ENCODE data around the gene EEF1G.
"Not testable (repeated sequence)": the region's sequence is repeated elsewhere in the genome, so short reads cannot be mapped to it uniquely, and the experiment has no call there.

Gene EEF1G

GRCh38 chr11:62578541-62578940 lies 4.8 kb upstream of the EEF1G start:
- DNase-seq (ENCODE audit: low read depth in 2 of 2): no peak

- no peak for DNase-seq (ENCODE audit: low read depth in 2 of 2)
Measured at GRCh38 chr11:62577046-62577714, 3.5 kb upstream of the EEF1G start.

DNA sequence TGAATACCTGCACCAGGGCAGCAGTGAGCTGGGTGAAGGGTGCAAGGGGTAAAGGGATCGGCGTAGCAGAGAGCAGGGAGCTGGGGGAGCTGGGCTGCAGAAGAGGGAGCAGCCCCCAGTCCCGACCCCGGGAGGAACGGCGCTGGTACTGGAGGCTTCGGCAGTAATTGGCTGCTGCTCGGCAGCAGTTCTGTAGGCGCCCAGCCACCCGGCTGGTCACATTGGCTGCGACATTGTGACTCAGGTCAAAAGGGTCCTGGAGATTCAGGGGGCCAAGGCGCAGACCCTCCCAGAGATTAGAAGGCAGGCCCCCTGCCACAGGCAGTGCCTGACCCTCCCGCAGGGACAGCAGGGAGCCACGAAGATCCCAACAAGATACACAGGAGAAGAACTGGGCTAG lies 2.1 kb upstream of the EEF1G start:
- no peak for DNase-seq (ENCODE audit: low read depth in 2 of 2)

DNA sequence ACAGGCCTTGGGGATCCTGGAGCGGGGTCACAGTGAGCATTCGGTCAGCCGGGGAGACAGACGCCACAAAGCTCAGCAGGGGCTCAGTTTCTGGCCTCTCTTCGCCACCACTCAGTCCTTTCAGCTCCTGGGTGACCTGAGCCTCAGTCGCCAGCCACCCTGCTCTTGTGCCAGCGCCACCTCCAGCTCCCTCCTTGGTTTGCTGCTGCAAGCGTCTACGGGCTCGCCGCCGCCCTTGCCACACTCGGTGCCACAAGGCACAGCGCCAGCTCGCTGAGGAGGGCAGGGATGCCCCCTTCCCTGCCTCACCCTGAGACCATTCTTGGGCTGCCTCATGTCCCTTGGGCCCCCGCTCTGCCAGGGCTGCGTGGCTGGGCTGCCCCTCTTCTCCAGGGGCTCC lies 1.5 kb upstream of the EEF1G start:
- no peak for DNase-seq (ENCODE audit: low read depth in 2 of 2)

- no peak for DNase-seq (ENCODE audit: low read depth in 2 of 2)
Measured at GRCh38 chr11:62574363-62575071, 826 bp upstream of the EEF1G start.

DNA sequence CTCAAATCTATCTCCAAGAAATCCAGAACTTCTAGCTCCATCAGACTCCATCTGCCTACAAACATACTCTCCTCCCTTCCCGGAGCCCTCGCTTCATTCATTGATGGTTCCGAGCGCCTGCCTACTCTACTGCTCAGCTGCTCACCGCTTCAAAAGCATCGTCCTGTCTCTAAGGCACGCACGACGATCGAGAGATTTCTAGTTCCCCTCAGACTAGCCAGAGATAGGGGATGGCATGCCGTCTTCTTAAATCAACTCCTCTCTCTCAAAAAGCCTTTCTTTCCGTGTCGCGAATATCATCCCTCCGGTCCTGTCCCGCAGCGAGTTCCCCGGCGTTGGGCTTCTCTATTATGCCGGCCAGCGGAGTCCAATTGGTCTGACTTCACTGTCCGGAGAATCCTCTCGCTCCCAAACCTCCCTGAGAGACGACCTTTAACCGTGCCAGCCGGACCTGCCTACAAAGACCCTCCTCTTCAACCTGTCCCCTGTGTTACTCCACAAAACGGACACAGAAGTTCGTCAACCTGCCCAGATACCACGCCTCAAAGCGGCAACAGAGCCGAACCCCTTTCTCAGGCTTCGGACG lies 592 bp downstream of the EEF1G start:
- DNase-seq (ENCODE audit: low read depth in 2 of 2): no peak

DNA sequence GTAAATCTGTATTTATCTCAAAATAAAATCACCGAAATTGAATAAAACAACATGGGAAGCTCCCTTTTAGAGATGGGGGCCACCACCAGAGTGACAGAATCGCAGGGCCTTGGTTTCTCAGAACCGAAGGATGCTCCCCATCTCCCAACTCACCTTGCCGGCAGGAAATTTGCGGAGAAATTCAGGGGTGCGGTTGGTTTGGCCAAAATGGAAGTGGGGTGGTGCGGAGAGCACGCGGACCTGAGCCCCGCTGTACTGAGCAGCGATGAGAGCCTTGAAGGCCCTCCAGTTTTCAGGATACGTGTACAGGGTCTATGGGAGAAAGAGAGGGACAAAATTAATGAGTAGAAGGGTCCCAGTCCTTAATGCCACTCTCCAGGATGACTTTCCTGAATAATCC lies 1.3 kb downstream of the EEF1G start:
- no peak for DNase-seq (ENCODE audit: low read depth in 2 of 2)

- not testable (repeated sequence) for DNase-seq (ENCODE audit: low read depth in 2 of 2)
Measured at GRCh38 chr11:62571493-62571892, 2.2 kb downstream of the EEF1G start.

GRCh38 chr11:62570903-62571302 lies 2.8 kb downstream of the EEF1G start:
- DNase-seq (ENCODE audit: low read depth in 2 of 2): not testable (repeated sequence)

DNA sequence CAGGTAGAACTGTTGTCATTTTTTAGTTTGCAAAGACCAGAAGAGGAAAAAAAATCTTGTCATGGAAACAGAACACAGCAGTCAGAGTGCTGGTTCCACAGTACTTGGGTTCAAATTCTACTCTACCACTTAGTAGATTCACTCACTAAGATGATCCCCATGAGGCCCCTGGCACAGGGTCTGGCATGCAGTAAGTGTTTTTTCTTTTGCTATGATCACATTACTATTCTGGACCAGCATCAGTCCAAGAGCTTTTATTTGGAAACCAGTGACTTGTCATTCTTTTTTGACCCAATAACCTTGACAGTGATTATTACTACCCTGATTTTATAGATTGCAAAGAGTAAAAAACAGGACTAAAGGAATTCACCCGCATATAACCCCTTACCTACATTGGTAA lies 4.1 kb downstream of the EEF1G start:
- no peak for DNase-seq (ENCODE audit: low read depth in 2 of 2)

DNA sequence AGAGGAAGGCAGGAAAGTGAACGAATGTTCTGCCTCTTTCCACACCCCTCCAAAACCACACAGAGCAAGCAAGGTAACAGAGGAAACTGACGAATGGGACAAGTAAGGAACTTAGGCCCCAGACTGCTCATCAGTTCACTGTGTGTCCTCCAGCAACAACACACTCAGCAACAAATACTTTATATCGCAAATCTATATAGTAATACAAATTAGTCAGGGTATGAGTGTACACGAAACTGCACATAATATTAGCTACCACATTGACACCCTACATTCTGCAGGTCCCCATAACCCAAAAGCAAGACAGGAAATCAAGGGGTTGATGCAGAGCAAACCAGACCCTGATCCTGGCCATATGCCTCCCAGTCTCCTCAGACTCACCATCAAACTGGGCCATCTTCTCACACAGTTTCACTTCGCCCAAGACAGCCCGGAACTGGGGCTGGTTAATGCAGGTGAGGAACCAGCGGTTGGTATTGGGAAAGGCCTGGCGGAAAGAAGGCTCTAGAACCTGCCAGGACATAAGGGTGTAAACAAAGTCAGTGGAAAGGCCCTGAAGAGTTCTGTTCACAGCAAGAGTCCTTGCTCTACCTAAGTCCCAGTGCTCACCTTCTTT lies 6.6 kb downstream of the EEF1G start:
- DNase-seq (ENCODE audit: low read depth in 2 of 2): no peak

GRCh38 chr11:62566247-62566646 lies 7.4 kb downstream of the EEF1G start:
- DNase-seq (ENCODE audit: low read depth in 2 of 2): no peak

DNA sequence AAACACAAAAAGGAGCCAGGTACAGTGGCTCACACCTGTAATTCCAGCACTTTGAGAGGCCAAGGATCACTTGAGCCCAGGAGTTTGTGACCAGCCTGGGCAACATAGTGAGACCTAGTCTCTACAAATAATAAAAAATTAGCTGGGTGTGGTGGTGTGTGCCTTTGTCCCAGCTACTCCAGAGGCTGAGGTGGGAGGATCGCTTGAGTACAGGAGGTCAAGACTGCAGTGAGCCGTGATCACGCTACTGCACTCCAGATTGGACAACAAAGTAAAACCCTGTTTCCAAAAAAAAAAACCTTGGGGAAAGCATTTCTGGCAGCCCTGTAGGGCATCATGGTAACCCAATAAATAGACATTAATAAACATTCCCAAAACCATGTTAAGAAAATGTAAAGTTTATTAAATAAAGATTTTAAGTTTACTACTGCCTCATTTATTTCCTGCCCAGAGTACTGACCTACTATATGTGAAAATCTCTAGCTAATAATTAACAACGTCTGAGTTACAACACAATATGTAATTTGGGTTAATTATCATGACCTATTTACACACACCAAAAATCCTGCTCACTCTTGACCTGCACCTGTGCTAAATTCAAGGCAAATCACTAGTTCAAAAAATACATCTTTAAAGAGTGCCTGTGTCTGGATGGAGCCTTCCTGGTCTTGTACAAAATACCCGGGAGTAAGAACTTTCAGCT lies 8.4 kb downstream of the EEF1G start:
- DNase-seq (ENCODE audit: low read depth in 2 of 2): no peak

- DNase-seq (ENCODE audit: low read depth in 2 of 2): not testable (repeated sequence)
Measured at GRCh38 chr11:62561677-62562230, 11.9 kb downstream of the EEF1G start.

DNA sequence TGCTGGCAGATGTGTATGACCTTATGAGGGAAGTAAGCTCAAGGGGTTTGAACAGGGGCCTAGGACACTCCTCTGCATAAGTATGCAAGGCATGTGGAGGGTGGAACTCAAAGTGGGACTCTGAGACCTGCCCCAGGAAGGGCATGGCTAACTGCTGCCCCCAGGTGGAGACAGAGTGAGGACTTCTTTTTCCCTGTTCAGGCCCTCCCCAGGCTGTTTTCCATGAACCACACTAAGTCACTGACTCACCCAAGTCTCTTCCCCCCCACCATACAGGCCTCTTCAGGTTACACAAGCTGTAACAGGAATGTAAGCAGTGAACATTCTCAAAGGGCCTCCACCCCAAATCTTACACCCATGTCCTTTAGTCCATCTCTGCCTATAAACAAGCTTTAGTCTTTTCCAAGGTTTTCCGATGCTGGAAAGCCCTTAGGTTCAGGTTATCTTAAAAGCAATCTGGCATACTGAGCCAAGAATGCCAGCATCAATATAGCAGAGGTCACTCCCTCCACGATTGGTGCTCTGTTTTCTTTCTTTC lies 13.1 kb downstream of the EEF1G start:
- DNase-seq (ENCODE audit: low read depth in 2 of 2): peak; percentile 57 to 76

GRCh38 chr11:62559626-62560025 lies 14.1 kb downstream of the EEF1G start:
- not testable (repeated sequence) for DNase-seq (ENCODE audit: low read depth in 2 of 2)

GRCh38 chr11:62559204-62559603 lies 14.5 kb downstream of the EEF1G start:
- DNase-seq (ENCODE audit: low read depth in 2 of 2): no peak

DNA sequence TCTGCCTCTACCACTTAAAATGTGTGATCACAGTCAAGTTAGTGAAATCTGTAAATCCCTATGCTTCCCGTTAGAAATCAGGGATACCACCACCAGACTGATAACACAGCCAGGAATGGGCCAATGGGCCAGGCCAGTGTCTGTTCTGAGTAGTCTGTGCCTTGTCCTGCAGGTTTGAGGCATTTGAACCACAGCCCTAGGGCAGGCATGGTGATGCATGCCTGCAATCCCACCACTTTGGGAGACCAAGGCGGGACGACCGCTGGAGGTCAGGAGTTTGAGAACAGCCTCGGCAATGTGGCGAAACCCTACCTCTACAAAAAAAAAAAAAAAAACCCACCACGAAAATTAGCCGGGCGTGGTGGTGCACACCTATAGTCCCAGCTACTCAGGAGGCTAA lies 15.0 kb downstream of the EEF1G start:
- no peak for DNase-seq (ENCODE audit: low read depth in 2 of 2)

GRCh38 chr11:62556875-62557631 lies 16.6 kb downstream of the EEF1G start:
- DNase-seq (ENCODE audit: low read depth in 2 of 2): no peak

- DNase-seq (ENCODE audit: low read depth in 2 of 2): peak; percentile 58 to 61
Measured at GRCh38 chr11:62556108-62556874, 17.4 kb downstream of the EEF1G start.

Measured in stimulated activated CD8-positive, alpha-beta memory T cell treated with anti-CD3 and anti-CD28 coated beads, Interleukin-15, amount 100 ng/mL, for 4 hours (primary cell).